Right kidney (tissue), 1 donor: ENCODE data around the gene TRMT11.
A peak's percentile ranks its signal among the peaks of the same experiment; 100 is the strongest.
"Not testable (repeated sequence)": the region's sequence is repeated elsewhere in the genome, so short reads cannot be mapped to it uniquely, and the experiment has no call there.

ENCODE experiments used
- DNase-seq: peaks from one replicate; pipeline ENCODE4 v3.0.0-alpha.2; 2016

Gene TRMT11

GRCh38 chr6:126042001-126042419, 55.7 kb downstream of the TRMT11 start:
- DNase-seq, result no peak

- no peak for DNase-seq
Observed at GRCh38 chr6:126047648-126048047, 61.3 kb downstream of the TRMT11 start.

GRCh38 chr6:126048635-126049034, 62.3 kb downstream of the TRMT11 start:
- no peak for DNase-seq

DNA sequence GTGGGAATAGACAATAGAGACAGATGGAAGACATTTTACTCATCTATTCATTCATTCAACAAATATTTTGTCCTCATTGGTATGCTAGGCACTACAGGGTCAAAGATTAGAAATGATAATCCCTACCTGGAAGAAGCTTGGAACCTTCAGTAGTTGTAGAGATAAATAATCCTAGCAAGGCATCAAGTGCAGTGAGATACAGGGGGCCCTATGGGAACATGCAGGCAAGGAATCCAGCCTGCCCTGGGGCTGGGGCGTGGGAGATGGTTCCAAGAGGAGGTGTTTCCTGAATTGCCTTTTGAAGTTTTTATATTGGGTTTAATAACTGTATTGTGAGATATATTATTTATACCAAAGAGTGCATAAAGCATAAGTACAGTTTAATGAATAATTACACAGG, 64.5 kb downstream of the TRMT11 start:
- no peak for DNase-seq

- no peak for DNase-seq
Observed at GRCh38 chr6:126051791-126052190, 65.5 kb downstream of the TRMT11 start.

DNA sequence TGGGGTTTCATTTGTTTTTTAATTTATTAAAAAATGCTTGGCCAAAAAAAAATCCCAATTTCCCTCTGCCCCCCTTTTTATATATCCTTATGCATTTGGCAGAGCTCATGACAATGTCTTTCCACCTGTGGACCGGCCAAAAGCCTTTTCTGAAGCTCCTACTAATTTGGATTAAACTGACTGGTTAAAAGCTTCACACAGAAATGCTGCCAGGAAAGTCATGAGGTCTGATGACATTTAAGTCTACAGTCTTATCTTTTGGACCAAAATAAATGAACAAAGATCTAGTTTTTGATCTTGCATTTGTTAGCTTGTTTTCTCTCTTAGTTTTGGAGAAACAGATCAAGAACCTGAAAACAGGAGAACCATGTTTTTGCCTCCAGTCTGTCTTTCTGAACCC, 66.1 kb downstream of the TRMT11 start:
- DNase-seq, result no peak

- no peak for DNase-seq
Observed at GRCh38 chr6:126054258-126054702, 67.9 kb downstream of the TRMT11 start.

DNA sequence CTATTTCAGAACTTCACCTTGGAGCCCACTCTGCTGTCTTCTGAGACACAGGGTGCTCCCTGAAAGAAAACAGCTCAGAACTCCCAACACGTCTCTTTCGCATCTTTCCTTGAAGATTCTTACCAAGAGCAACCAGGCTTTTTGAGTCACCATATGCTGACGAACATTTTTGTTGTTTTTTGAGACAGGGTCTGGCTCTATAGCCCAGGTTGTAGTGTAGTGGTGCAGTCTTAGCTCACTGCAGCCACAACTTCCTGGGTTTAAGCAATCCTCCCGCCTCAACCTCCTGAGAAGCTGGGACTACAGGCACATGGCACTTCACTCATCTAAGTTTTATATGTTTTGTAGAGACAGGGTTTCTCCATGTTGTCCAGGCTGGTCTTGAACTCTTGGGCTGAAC, 68.5 kb downstream of the TRMT11 start:
- no peak for DNase-seq

GRCh38 chr6:126055449-126055848, 69.1 kb downstream of the TRMT11 start:
- DNase-seq, result no peak

- DNase-seq, result no peak
Observed at GRCh38 chr6:126056355-126057004, 70.1 kb downstream of the TRMT11 start.

GRCh38 chr6:126058085-126058484, 71.7 kb downstream of the TRMT11 start:
- not testable (repeated sequence) for DNase-seq

DNA sequence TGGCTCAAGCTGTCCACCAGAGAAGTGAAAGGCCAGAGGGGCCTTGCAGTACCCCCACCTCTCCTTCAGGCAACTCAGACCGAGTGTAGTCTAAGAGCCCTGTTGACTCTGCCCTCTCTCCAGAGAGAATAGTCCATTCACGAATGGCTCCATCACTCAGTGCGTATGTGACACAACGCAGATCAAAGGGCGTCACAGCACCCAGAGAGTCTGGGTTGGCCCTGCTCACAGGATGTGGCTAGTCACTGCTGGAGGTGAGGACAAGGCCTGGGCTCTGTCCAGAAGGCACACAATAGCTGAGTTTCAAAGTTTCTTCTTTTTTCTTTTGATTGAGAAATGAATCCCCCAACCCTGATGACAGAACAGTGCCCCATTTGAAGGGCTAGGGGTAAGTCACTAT, 74.1 kb downstream of the TRMT11 start:
- DNase-seq, result no peak

DNA sequence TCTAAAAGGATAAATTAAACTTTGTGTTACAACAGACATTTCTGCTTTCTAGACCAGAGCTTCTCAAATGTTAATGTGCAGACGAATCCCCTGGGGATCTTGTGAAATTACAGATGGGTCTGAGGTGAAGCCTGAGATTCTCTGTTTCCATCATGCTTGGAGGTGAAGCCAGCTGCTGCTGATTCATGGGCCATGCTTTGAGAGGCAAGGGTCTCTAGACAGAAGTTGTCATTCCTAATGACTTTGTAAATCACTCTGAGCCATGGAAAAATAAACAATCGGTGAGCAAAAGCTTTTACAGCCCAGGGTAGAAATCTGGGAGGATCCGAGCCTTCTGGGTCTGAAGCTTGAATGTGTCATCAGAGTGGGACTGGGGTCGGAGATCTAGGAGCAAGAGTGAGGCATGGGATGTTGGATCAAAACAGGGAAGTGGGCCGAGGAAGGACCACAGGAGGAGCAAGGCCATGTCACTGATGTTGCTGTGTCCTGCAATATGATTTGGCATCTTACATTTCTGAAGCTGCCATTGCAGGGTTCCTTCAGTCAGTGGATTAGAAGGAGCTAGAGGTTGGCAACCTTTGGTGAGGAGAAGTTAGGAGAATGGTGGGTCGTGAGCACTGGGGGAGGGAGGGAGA, 77.3 kb downstream of the TRMT11 start:
- peak; percentile 9 for DNase-seq

DNA sequence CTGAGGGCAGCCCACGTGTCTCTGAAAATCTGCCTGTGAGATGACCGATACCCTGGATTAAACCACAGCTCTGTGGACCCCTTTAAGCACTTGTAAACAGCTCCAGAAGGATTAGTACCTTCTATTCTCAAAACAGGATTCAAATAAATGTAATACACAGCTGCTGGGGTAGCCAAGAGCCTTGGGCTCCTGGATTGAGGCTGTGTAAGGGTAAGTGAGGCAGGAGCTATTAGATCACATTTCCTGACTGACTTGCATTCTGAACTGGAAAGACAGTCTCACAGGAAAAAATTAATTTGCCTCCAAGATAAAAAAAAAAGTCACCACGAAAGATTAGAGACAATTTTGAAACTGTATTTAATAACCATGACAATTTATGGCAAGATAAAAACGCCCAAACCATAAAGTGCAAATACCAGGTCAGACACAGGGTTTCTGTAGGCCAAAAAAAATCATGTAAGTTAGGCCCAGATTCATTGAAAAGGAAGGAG, 78.0 kb downstream of the TRMT11 start:
- DNase-seq, result no peak

GRCh38 chr6:126064748-126065401, 78.5 kb downstream of the TRMT11 start:
- DNase-seq, result no peak

DNA sequence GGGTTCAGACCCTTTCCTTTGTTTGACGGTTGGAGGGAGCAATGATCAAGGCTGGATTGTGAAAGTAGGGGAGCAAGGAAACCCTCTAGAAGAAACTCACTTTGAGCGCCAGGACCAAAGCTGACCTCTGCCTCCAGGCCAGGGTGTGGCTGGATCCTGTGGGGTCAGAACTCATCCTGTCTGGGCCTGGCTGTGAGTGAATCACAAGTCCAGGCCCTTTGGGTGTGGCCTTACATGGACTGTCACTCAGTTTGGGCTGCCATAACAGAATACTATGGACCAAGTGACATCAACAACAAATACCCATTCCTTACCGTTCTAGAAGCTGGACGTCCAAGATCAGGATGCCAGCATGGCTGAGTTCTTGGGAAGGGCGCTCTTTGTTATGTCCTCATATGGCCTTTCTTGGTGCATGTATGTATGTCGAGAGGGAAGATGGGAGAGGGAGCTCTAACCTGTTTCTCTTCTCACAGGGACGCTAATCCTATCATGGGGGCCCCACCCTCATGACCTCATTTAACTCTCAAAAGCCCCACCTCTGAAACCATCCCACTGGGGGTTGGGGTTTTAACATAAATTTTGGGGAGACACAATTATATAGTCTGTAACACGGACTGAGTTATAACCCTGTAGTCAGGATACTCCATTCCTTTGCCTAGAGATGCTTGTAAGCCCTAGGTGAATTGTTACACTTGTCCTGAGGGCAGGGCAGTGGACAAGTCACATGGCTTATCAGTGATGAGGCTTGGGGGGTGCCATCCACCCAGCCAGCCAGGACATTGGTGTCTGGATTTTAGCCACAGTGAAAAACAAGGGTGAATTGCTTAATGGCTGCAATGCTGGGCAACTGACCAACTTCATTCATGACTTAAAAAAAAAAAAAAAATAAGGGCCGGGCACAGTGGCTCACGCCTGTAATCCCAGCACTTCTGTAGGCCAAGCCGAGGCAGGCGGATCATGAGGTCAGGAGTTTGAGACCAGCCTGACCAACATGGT, 80.0 kb downstream of the TRMT11 start:
- DNase-seq, result no peak

- no peak for DNase-seq
Observed at GRCh38 chr6:126067073-126067472, 80.7 kb downstream of the TRMT11 start.

- no peak for DNase-seq
Observed at GRCh38 chr6:126069449-126069848, 83.1 kb downstream of the TRMT11 start.

DNA sequence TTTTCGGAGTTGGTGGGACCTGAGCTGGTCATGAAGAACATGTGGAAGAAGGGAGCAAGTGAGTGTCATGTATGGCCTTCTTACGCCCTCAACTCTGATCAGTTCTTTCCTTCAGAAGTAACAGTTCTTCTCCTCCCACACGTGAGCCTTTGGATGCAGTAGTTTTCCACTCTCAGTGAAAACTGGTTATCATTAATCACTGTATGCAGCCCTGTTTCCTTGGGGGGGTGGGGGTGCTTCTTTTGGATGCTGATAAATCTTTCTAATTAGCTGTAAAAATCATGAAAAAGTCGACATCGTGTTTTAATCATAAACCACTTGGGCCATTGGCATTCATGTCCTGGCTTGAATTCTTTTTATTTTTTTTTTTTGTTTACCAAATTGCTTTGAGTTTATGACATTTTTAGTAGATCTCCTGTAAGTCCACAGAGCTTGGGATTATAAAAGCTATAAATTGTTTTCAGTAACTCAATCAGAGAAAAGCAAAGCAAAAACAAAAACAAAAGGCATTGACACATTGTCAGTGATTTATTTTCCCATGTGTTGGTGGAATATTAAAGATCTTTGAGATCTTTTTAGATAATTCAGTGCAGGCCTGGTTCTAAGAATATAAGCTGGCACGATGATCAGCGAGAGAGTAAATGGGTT, 84.8 kb downstream of the TRMT11 start:
- DNase-seq, result no peak

DNA sequence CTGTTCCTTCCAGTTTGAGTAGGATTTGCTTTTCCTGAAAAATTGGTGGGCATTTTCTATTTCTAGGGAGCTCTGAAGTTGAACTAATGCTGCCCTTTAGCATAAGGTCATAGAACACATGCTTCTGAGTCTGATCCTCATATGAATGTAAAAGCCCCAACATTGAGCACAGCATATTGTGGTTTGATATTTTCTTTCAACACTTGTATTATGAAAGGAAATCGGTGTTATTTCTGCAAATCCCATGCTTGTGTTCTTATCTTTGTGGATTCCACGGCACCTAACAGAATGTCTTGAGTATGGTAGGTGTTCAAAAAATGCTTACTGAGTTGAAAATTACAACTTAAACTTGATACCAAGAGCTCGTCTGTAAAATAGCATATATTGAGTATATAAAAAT, 85.8 kb downstream of the TRMT11 start:
- DNase-seq, result no peak

DNA sequence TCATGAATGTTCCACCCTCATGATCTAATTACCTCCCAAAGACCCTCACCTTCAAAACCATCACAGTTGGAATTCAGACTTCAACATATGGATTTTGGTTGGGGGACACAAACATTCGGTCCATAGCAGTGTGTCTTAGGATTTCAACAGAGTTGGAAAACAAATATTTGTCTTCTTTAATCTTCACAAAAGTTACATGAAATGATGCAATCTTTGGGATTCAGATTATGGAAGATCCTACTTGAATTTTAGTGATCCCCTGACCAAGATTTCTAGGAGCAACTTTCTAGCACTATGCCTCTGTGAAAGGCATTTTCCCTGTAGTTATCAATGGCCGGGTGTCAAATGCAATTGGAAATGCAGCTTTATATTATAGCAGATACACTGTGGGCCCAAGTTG, 86.5 kb downstream of the TRMT11 start:
- no peak for DNase-seq
